Panc1 (cell line): ENCODE results near the gene TXNRD1. TPM values are rescaled to one million over a fixed set of nuclear protein-coding genes. Genes with fewer than 3 reads are reported as not detected.

Experiments
- ATAC-seq: fragments of 200-7000 bp; cut with Tn5 transposase; 2 replicates; pipeline ENCODE4 v1.9.1; 2020; ENCODE audit warnings: mild to moderate bottlenecking, moderate library complexity
- BruUV-seq: library from RNA; stranded (reverse); fragments of 400-500 nt; replicated peaks from 2 replicates; lab custom pipeline; 2021; lab: Mats Ljungman, UMichigan
- CTCF ChIA-PET: fragments of 300-600 bp; sonication (Branson Sonifier 250); formaldehyde crosslinking; loops from one replicate; lab custom pipeline; 2022; ENCODE audit warnings: antibody characterized with exemption; lab: Charles Lee
- POLR2A ChIA-PET: fragments of 300-600 bp; sonication (Branson Sonifier 250); formaldehyde crosslinking; loops from one replicate; lab custom pipeline; 2022; ENCODE audit warnings: antibody characterized with exemption; lab: Charles Lee
- DNase-seq: peaks from one replicate; pipeline ENCODE4 v3.0.0-alpha.2; 2010; ENCODE audit warnings: low read depth, low spot score
- H3K27ac ChIP-seq: 2 replicates; pipeline ENCODE4 v1.5.1; 2011; ENCODE audit warnings: mild to moderate bottlenecking, low read length, inconsistent platforms
- H3K27me3 ChIP-seq: fragments of 200-500 bp; sonication (Bioruptor generic); 2 replicates; pipeline ENCODE4 v1.6.0; 2014; ENCODE audit warnings: low read length, inconsistent platforms; ENCODE audit not compliant: control insufficient read depth, insufficient read depth
- H3K36me3 ChIP-seq: fragments of 200-500 bp; sonication (Bioruptor generic); 2 replicates; pipeline ENCODE4 v1.5.1; 2014; ENCODE audit warnings: inconsistent platforms, mild to moderate bottlenecking, low read length, moderate library complexity; ENCODE audit not compliant: control insufficient read depth, insufficient read depth
- H3K4me1 ChIP-seq: 2 replicates; pipeline ENCODE4 v1.5.1; 2011; ENCODE audit warnings: inconsistent platforms, mild to moderate bottlenecking, low read length, moderate library complexity; ENCODE audit not compliant: control insufficient read depth, insufficient read depth
- H3K4me3 ChIP-seq, 2 experiments: 2 replicates each; pipeline ENCODE4 v1.5.1; 2011 to 2012; ENCODE audit warnings: low read depth in 2 of 2, low read length in 2 of 2, mild to moderate bottlenecking in 2 of 2, inconsistent platforms in 1 of 2, moderate library complexity in 1 of 2
- H3K9me3 ChIP-seq: fragments of 200-500 bp; sonication (Bioruptor generic); 2 replicates; pipeline ENCODE4 v1.5.1; 2014; ENCODE audit warnings: low read depth, mild to moderate bottlenecking, inconsistent platforms, low read length, moderate library complexity; ENCODE audit not compliant: control insufficient read depth, insufficient read depth
- CTCF ChIP-seq: fragments of 450-650 bp; IDR thresholded peaks from 2 replicates; pipeline ENCODE4 v1.5.1; 2017; ENCODE audit warnings: mild to moderate bottlenecking
- POLR2AphosphoS5 ChIP-seq: IDR thresholded peaks from 2 replicates; pipeline ENCODE4 v1.6.1; 2012; ENCODE audit warnings: mild to moderate bottlenecking, low read depth, low read length, moderate library complexity
- REST ChIP-seq, 2 experiments: IDR thresholded peaks; 2 replicates each; pipeline ENCODE4 v1.6.1; 2011 to 2012; ENCODE audit warnings: low read depth in 2 of 2, control low read depth in 1 of 2, low read length in 1 of 2, mild to moderate bottlenecking in 1 of 2, moderate library complexity in 1 of 2; ENCODE audit not compliant: insufficient read depth in 1 of 2
- SIN3A ChIP-seq: IDR thresholded peaks from 2 replicates; pipeline ENCODE4 v1.6.1; 2012; ENCODE audit warnings: low read depth, mild to moderate bottlenecking, low read length, moderate library complexity, borderline replicate concordance; ENCODE audit not compliant: insufficient read depth
- TCF7L2 ChIP-seq: IDR thresholded peaks from 2 replicates; pipeline ENCODE4 v1.6.1; 2011; ENCODE audit warnings: mild to moderate bottlenecking, low read depth, low read length, inconsistent platforms
- in situ Hi-C: cut with HindIII; loops from 2 replicates; pipeline ENCODE4 v1.10.0; 2016; ENCODE audit warnings: low sequenced_read_pairs, low pct_unique_long_range_greater_than_20kb
- intact Hi-C: fragments of 100-400 bp; cut with micrococcal nuclease; formaldehyde crosslinking; loops from one replicate; pipeline ENCODE4 v1.10.0; 2022; ENCODE audit not compliant: unreplicated experiment
- total RNA-seq: library from RNA; stranded (reverse); gene quantifications from one replicate; pipeline ENCODE4 v1.2.1, GENCODE V29; 2021; ENCODE audit not compliant: unreplicated experiment

Gene TXNRD1
- total RNA-seq, 1 experiment from 2014 or later: 348 TPM

GRCh38 chr12:104219908-104220404 lies 4.4 kb downstream of the TXNRD1 start:
- H3K9me3 ChIP-seq: no peaks in the 10 kb centered on the region
- TF ChIP-seq SIN3A: no peak
- peak; percentile 79; the same call in 1 of the 2 replicates for TF ChIP-seq TCF7L2
- ATAC-seq: peak; percentile 93
- H3K27me3 ChIP-seq: no peaks in the 10 kb centered on the region
- peak; percentile 91 for DNase-seq
- 0 out of 4 replicates have a peak overlapping the region, but pooled peaks of 1 of the 2 experiments have one; percentile 2 for H3K4me3 ChIP-seq
- CTCF ChIA-PET: interaction anchor here (0.6 kb wide), 1 partner anchor 108 kb away, joined by 4 read pairs; no protein-coding TSS in a partner anchor
- H3K4me1 ChIP-seq: peaks cover 63% of the 10 kb centered on the region
- in situ Hi-C loops: loop anchor here (5.0 kb wide), 1 partner anchor 82 kb away; the partner anchor contains the start of gene EID3
- no peaks in the 10 kb centered on the region for H3K36me3 ChIP-seq
- BruUV-seq: no TSS peak
- intact Hi-C loops: loop anchor here (2.0 to 5.0 kb wide), 2 partner anchors 67 to 82 kb away; partner anchors contain the start of gene EID3
- H3K27ac ChIP-seq: peak overlapping the region; percentile 99
- POLR2A ChIA-PET: interaction anchor here (0.7 to 2.0 kb wide), 10 partner anchors 30 to 356 kb away, joined by 3 to 20 read pairs (median 4); partner anchors contain the start of gene NFYB

- no peak for TF ChIP-seq POLR2AphosphoS5
- no peak for TF ChIP-seq REST (IDR thresholded peaks at IDR 0.05; ENCODE audit: insufficient read depth in 1 of 2, low read depth in 2 of 2, low read length in 1 of 2)
- no peak for TF ChIP-seq SIN3A
- TF ChIP-seq TCF7L2: no peak
- TF ChIP-seq CTCF: no peak
- ATAC-seq (no peak), DNase-seq (no peak)
- Histone ChIP-seq H3K36me3 (no peaks in the 10 kb centered on the region), H3K9me3 (no peaks in the 10 kb centered on the region), H3K27ac (peak overlapping the region; percentile 99), H3K4me3 (no peak overlapping the region), H3K4me1 (peaks cover 59% of the 10 kb centered on the region), H3K27me3 (no peaks in the 10 kb centered on the region)
- in situ Hi-C loops: loop anchor here (5.0 kb wide), 1 partner anchor 81 kb away; the partner anchor contains the start of gene EID3
- BruUV-seq: no TSS peak
- POLR2A ChIA-PET: interaction anchor here (0.7 to 2.0 kb wide), 4 partner anchors 29 to 82 kb away, joined by 4 to 20 read pairs (median 8); no protein-coding TSS in a partner anchor
- CTCF ChIA-PET: interaction anchor here (1.1 kb wide), 1 partner anchor 63 kb away, joined by 3 read pairs; no protein-coding TSS in a partner anchor
- intact Hi-C loops: loop anchor here (5.0 kb wide), 1 partner anchor 81 kb away; the partner anchor contains the start of gene EID3
Measured at GRCh38 chr12:104220931-104221330, 5.4 kb downstream of the TXNRD1 start.
